ENCODE measurements around the gene OR10T2. TPM values are rescaled to one million over a fixed set of nuclear protein-coding genes. Genes with fewer than 3 reads are reported as not detected.

OR10T2 gene
- total and polyA plus RNA-seq, 2 of the 13 experiments (the other 11 are each of a cell fraction or from before 2014, with no cell fraction given), result not detected

DNA sequence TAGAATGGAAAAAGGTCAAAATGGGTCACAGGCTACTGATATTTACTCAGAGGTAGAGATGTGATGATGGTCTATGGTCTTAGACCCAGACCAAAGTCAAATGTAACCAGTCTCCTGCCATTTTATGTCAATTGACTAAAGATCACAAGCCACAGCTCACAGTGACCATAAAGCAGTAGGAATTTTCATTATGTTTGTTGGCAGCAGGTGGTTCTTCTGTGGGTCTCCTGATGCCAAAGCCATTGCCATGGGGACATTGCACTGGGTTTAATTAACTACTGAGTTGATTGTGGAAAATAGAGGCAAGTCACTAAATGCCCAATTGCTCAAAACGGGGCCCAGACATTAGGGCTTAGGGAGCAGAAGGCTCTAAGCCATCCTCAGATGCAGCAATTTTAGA lies 26.9 kb upstream of the OR10T2 start, which contains the start of gene OR10K2 (continued):
- no peak for TF ChIP-seq ZNF101 (CRISPR knock-in tag; IDR thresholded peaks at IDR 0.05; ENCODE audit: borderline replicate concordance, low read depth)
- no peak for TF ChIP-seq YEATS4 (CRISPR knock-in tag; IDR thresholded peaks at IDR 0.05; ENCODE audit: borderline replicate concordance)
- no peak for TF ChIP-seq ZNF121 (CRISPR knock-in tag; IDR thresholded peaks at IDR 0.05)

- ATAC-seq, result no peak
- Histone ChIP-seq H2AFZ (ENCODE audit: low read length) (no peak overlapping the region), H3K9me3 (ENCODE audit: low read length) (peaks cover 50% of the 10 kb centered on the region), H4K20me1 (ENCODE audit: insufficient read depth, low read length) (no peaks in the 10 kb centered on the region), H3K4me1 (ENCODE audit: insufficient read depth, low read length) (no peaks in the 10 kb centered on the region), H3K36me3 (replicated peaks in 1 of 2; ENCODE audit: control insufficient read depth in 1 of 2, insufficient read depth in 2 of 2, low read length in 2 of 2) (no peaks in the 10 kb centered on the region), H3K4me3 (replicated peaks in 1 of 3; ENCODE audit: insufficient read depth in 1 of 3, low read depth in 2 of 3, low read length in 3 of 3) (no peak overlapping the region), H3K27ac (ENCODE audit: extremely low read length, insufficient read depth, low read length) (no peak overlapping the region), H3K27me3 (ENCODE audit: control insufficient read depth in 1 of 2, insufficient read depth in 2 of 2, low read length in 2 of 2) (no peaks in the 10 kb centered on the region), H3K9ac (ENCODE audit: insufficient read depth, low read depth, low read length) (no peak overlapping the region), H3K4me2 (ENCODE audit: low read depth, low read length) (no peak overlapping the region), H3K79me2 (ENCODE audit: insufficient read depth, low read length) (no peaks in the 10 kb centered on the region)
- ChIA-PET POLR2A (no interaction called here), CTCF (ENCODE audit: low intra/inter-chr PET ratio, low total read pairs) (no interaction called here)
- no TSS peak for BruUV-seq (replicated peaks)
- TF ChIP-seq TAF15 (IDR thresholded peaks at IDR 0.05; ENCODE audit: low read depth, low read length, poor library complexity, severe bottlenecking) (no peak), SALL2 (CRISPR knock-in tag; IDR thresholded peaks at IDR 0.05) (no peak), ZNF749 (CRISPR knock-in tag; IDR thresholded peaks at IDR 0.05; ENCODE audit: borderline replicate concordance) (no peak), GLI4 (CRISPR knock-in tag; IDR thresholded peaks at IDR 0.05; ENCODE audit: borderline replicate concordance) (no peak), RXRB (CRISPR knock-in tag; IDR thresholded peaks at IDR 0.05; ENCODE audit: borderline replicate concordance) (no peak), SAP130 (CRISPR knock-in tag; IDR thresholded peaks at IDR 0.05; ENCODE audit: low read depth) (no peak), ZNF644 (CRISPR knock-in tag; IDR thresholded peaks at IDR 0.05; ENCODE audit: low read depth) (no peak), MATR3 (CRISPR knock-in tag; IDR thresholded peaks at IDR 0.05) (no peak), STAG1 (CRISPR knock-in tag; IDR thresholded peaks at IDR 0.05) (no peak)
- no peak for FAIRE-seq
- intact Hi-C loops (cut with micrococcal nuclease; ENCODE audit: unreplicated experiment), result no loop called here
- DNase-seq (ENCODE audit: low spot score), result no peak
- in situ Hi-C loops (cut with HindIII; ENCODE audit: extremely low pct_ligation_motif_present, low pct_unique_long_range_greater_than_20kb), result no loop called here
Observed at GRCh38 chr1:158425027-158425426, 25.8 kb upstream of the OR10T2 start.

All from HepG2 (cell line).